Liver (tissue), 9 donors: Measurements from ENCODE around the gene NOL11. TPM values are rescaled to one million over a fixed set of nuclear protein-coding genes. Genes with fewer than 3 reads are reported as not detected.

Experiments
- DNase-seq: peaks from one replicate; pipeline ENCODE4 v3.0.0-alpha.2; 2017; ENCODE audit warnings: low spot score
- H3K27ac ChIP-seq, 2 donors: one replicate each; pipeline ENCODE4 v1.7.0; 2013; ENCODE audit warnings: inconsistent platforms in 2 of 2, low read length in 2 of 2, control low read depth in 1 of 2, low read depth in 1 of 2, mild to moderate bottlenecking in 1 of 2
- H3K27me3 ChIP-seq, 4 donors: one replicate each; pipeline versions ENCODE4 v1.6.1 to v1.7.0; 2013; ENCODE audit warnings: low read length in 3 of 4, inconsistent platforms in 1 of 4, mild to moderate bottlenecking in 1 of 4, moderate library complexity in 1 of 4; ENCODE audit not compliant: control insufficient read depth in 4 of 4, insufficient read depth in 4 of 4
- H3K36me3 ChIP-seq, 4 donors: one replicate each; pipeline versions ENCODE4 v1.6.1 to v1.7.0; 2013; ENCODE audit warnings: low read length in 3 of 4, mild to moderate bottlenecking in 3 of 4, low read depth in 1 of 4, moderate library complexity in 1 of 4; ENCODE audit not compliant: control insufficient read depth in 4 of 4, insufficient read depth in 3 of 4
- H3K4me1 ChIP-seq, 4 donors: one replicate each; pipeline versions ENCODE4 v1.6.1 to v1.7.0; 2013; ENCODE audit warnings: low read length in 3 of 4, mild to moderate bottlenecking in 3 of 4, moderate library complexity in 1 of 4; ENCODE audit not compliant: control insufficient read depth in 4 of 4, insufficient read depth in 4 of 4
- H3K4me3 ChIP-seq, 3 donors: one replicate each; pipeline versions ENCODE4 v1.6.1 to v1.7.0; 2013; ENCODE audit warnings: low read length in 3 of 3, control low read depth in 1 of 3, low read depth in 1 of 3, mild to moderate bottlenecking in 1 of 3
- H3K9ac ChIP-seq, 2 donors: one replicate each; pipeline ENCODE4 v1.7.0; 2013; ENCODE audit warnings: low read length in 2 of 2, mild to moderate bottlenecking in 2 of 2, moderate library complexity in 2 of 2, control low read depth in 1 of 2, low read depth in 1 of 2
- H3K9me3 ChIP-seq, 4 donors: one replicate each; pipeline versions ENCODE4 v1.6.1 to v1.7.0; 2013; ENCODE audit warnings: low read length in 3 of 4; ENCODE audit not compliant: control insufficient read depth in 4 of 4
- ATF3 ChIP-seq: IDR thresholded peaks from 2 replicates; pipeline ENCODE4 v1.6.1; 2016; ENCODE audit warnings: antibody characterized with exemption
- CTCF ChIP-seq: fragments of 150-350 bp; IDR thresholded peaks from 2 replicates; pipeline ENCODE4 v1.5.1; 2017; ENCODE audit warnings: improper control_type of control experiment, low read depth, low read length; ENCODE audit not compliant: missing input control
- FOXA1 ChIP-seq: IDR thresholded peaks from 2 replicates; pipeline ENCODE4 v1.6.1; 2016; ENCODE audit warnings: antibody characterized with exemption
- FOXA2 ChIP-seq: IDR thresholded peaks from 2 replicates; pipeline ENCODE4 v1.6.1; 2016; ENCODE audit warnings: antibody characterized with exemption
- GABPA ChIP-seq, 2 donors: IDR thresholded peaks in 1 of 2; conservative IDR thresholded peaks in 1 of 2; 2 replicates each; pipeline ENCODE4 v1.6.1; 2016; ENCODE audit warnings: antibody characterized with exemption in 2 of 2, mild to moderate bottlenecking in 1 of 2, moderate library complexity in 1 of 2
- HNF4A ChIP-seq, 2 donors: conservative IDR thresholded peaks; 2 replicates each; pipeline ENCODE4 v1.6.1; 2016; ENCODE audit warnings: antibody characterized with exemption in 2 of 2, mild to moderate bottlenecking in 2 of 2
- HNF4G ChIP-seq: IDR thresholded peaks from 2 replicates; pipeline ENCODE4 v1.6.1; 2016; ENCODE audit warnings: antibody characterized with exemption
- RAD21 ChIP-seq, 2 donors: IDR thresholded peaks; 2 replicates each; pipeline ENCODE4 v1.6.1; 2016; ENCODE audit warnings: antibody characterized with exemption in 2 of 2, mild to moderate bottlenecking in 2 of 2
- RXRA ChIP-seq, 2 donors: IDR thresholded peaks; 2 replicates each; pipeline ENCODE4 v1.6.1; 2017 to 2018; ENCODE audit warnings: antibody characterized with exemption in 2 of 2, mild to moderate bottlenecking in 1 of 2
- SP1 ChIP-seq: IDR thresholded peaks from 2 replicates; pipeline ENCODE4 v1.6.1; 2018; ENCODE audit warnings: antibody characterized with exemption, mild to moderate bottlenecking
- TAF1 ChIP-seq: conservative IDR thresholded peaks from 2 replicates; pipeline ENCODE4 v1.6.1; 2016; ENCODE audit warnings: antibody characterized with exemption, mild to moderate bottlenecking
- YY1 ChIP-seq: IDR thresholded peaks from 2 replicates; pipeline ENCODE4 v1.6.1; 2016; ENCODE audit warnings: antibody characterized with exemption, mild to moderate bottlenecking
- WGBS: extraction: QIAGEN DNeasy Blood & Tissue Kit; methylation state at CpG from one replicate; pipeline ENCODE4 v1.1.7; 2013; 5-methylcytosine and 5-hydroxymethylcytosine counted together
- polyA plus RNA-seq, 2 donors: library from polyadenylated mRNA; stranded (reverse) in 1 of 2; unstranded in 1 of 2; fragments of 200-250 nt in 1 of 2; fragments of >200 nt in 1 of 2; fragmentation: Nextera tagmentation in 1 of 2; extraction: Ambion mirVana in 1 of 2; gene quantifications; one replicate each; pipeline versions ENCODE4 v1.2.1 to v1.2.3, GENCODE V29; 2013 to 2015
- total RNA-seq, 2 donors: library from RNA; depleted of rRNA; stranded (reverse); fragments of >200 nt; gene quantifications; one replicate each; pipeline ENCODE4 v1.2.3, GENCODE V29; 2014
- donor health status: healthy.
- donor health status: healthy.
- donor health status: healthy.
- donor health status: healthy.
- donor health status: healthy.

NOL11 gene
- total and polyA plus RNA-seq, 4 donors = 11.8 to 27.2 (median 20.7) TPM

- TF ChIP-seq CTCF (no peak), HNF4A (conservative IDR thresholded peaks at IDR 0.05) (no peak)
Measured at GRCh38 chr17:67707442-67707841, 10.3 kb upstream of the NOL11 start (continued).

GRCh38 chr17:67708378-67708777, 9.4 kb upstream of the NOL11 start:
- DNase-seq = no peak
- WGBS = 96% methylated on average over 3 of the region's 3 CpGs
- no peak overlapping the region for H3K27ac ChIP-seq
- H3K9me3 ChIP-seq = no peaks in the 10 kb centered on the region
- no peaks in the 10 kb centered on the region for H3K4me1 ChIP-seq
- no peaks in the 10 kb centered on the region for H3K36me3 ChIP-seq
- TF ChIP-seq GABPA (IDR thresholded peaks at IDR 0.05 in 1 of 2, conservative IDR thresholded peaks at IDR 0.05 in 1 of 2) (no peak), TAF1 (no peak), RAD21 (IDR thresholded peaks at IDR 0.05) (no peak), FOXA1 (no peak), YY1 (no peak), ATF3 (no peak)
- no peak overlapping the region for H3K4me3 ChIP-seq
- no peak overlapping the region for H3K9ac ChIP-seq
- H3K27me3 ChIP-seq = no peaks in the 10 kb centered on the region

- DNase-seq = no peak
- peaks cover 0 to 2% (median under 1%) of the 10 kb centered on the region in 4 donors for H3K4me1 ChIP-seq
- WGBS = 71% methylated on average over 4 of the region's 4 CpGs
- no peak overlapping the region for H3K4me3 ChIP-seq
- no peaks in the 10 kb centered on the region for H3K36me3 ChIP-seq
- H3K27ac ChIP-seq = no peak overlapping the region
- no peaks in the 10 kb centered on the region for H3K27me3 ChIP-seq
- TF ChIP-seq RXRA (IDR thresholded peaks at IDR 0.05) (no peak), GABPA (IDR thresholded peaks at IDR 0.05 in 1 of 2, conservative IDR thresholded peaks at IDR 0.05 in 1 of 2) (no peak), YY1 (no peak), HNF4A (conservative IDR thresholded peaks at IDR 0.05) (no peak), FOXA1 (no peak), FOXA2 (no peak), SP1 (no peak), RAD21 (IDR thresholded peaks at IDR 0.05) (no peak)
- no peaks in the 10 kb centered on the region for H3K9me3 ChIP-seq
- no peak overlapping the region for H3K9ac ChIP-seq
Measured at GRCh38 chr17:67711916-67712315, 5.8 kb upstream of the NOL11 start.

GRCh38 chr17:67712375-67712774, 5.4 kb upstream of the NOL11 start:
- 97% methylated on average over 4 of the region's 4 CpGs for WGBS
- no peak overlapping the region for H3K27ac ChIP-seq
- no peak overlapping the region for H3K4me3 ChIP-seq
- no peaks in the 10 kb centered on the region for H3K9me3 ChIP-seq
- H3K4me1 ChIP-seq = peaks cover 0 to 7% (median under 1%) of the 10 kb centered on the region in 4 donors
- H3K27me3 ChIP-seq = no peaks in the 10 kb centered on the region
- no peak for DNase-seq
- TF ChIP-seq HNF4G (no peak), YY1 (no peak), TAF1 (no peak), RXRA (IDR thresholded peaks at IDR 0.05) (no peak), ATF3 (no peak)
- H3K36me3 ChIP-seq = no peaks in the 10 kb centered on the region
- no peak overlapping the region for H3K9ac ChIP-seq
